Keratinocyte (primary cell): ENCODE results near the gene GLTP.

Source experiments
- CTCF ChIP-seq, 3 experiments: IDR thresholded peaks in 1 of 3; conservative IDR thresholded peaks in 1 of 3; optimal IDR thresholded peaks in 1 of 3; 2 replicates in 2 of 3; 3 replicates in 1 of 3; pipeline versions ENCODE3 to v1.5.1; 2011; ENCODE audit warnings: low read length in 3 of 3, mild to moderate bottlenecking in 3 of 3, moderate library complexity in 2 of 3, control low read depth in 1 of 3, inconsistent platforms in 1 of 3; ENCODE audit not compliant: insufficient read depth in 2 of 3; ENCODE audit errors: extremely low read depth in 1 of 3
- EZH2 ChIP-seq: IDR thresholded peaks from one replicate; pipeline ENCODE4 v1.6.1; 2012; ENCODE audit warnings: inconsistent platforms, mild to moderate bottlenecking, low read length, moderate library complexity

GRCh38 chr12:109822416-109822815 lies 57.9 kb downstream of the GLTP start:
- no peak for TF ChIP-seq CTCF (optimal IDR thresholded peaks at IDR 0.05 in 1 of 3, IDR thresholded peaks at IDR 0.05 in 1 of 3, conservative IDR thresholded peaks at IDR 0.05 in 1 of 3; ENCODE audit: extremely low read depth in 1 of 3, insufficient read depth in 2 of 3, low read length in 3 of 3)
- TF ChIP-seq EZH2, result no peak
